22Rv1 (cell line): ENCODE results near the gene ZBTB39.

Experiments
- CTCF ChIP-seq: fragments of 450-650 bp; IDR thresholded peaks from 2 replicates; pipeline ENCODE4 v1.5.1; 2017; ENCODE audit warnings: mild to moderate bottlenecking
- ZFX ChIP-seq: fragments of 450-650 bp; IDR thresholded peaks from 2 replicates; pipeline ENCODE4 v1.6.1; 2017; ENCODE audit warnings: antibody characterized with exemption, borderline replicate concordance

GRCh38 chr12:57004651-57005050 is 1.7 kb downstream of the ZBTB39 start:
- no peak for TF ChIP-seq CTCF
- TF ChIP-seq ZFX: no peak
